MG63 (cell line): Measurements from ENCODE around the gene AHCYL1. TPM values are rescaled to one million over a fixed set of nuclear protein-coding genes. Genes with fewer than 3 reads are reported as not detected.

Experiments
- total RNA-seq: library from RNA; depleted of rRNA; stranded (reverse); fragments of >200 nt; shearing (Covaris generic); gene quantifications from 2 replicates; pipeline ENCODE4 v1.2.3, GENCODE V29; 2014; ENCODE audit warnings: low replicate concordance; rRNA removed

AHCYL1 gene
- total RNA-seq, 1 experiment from 2014 or later: 55.4 TPM

Other genes with a start within 250 kb of the AHCYL1 start
- 47.2 and 80.3 TPM in 2 replicates for gene GSTM3, start 243.7 kb upstream of the AHCYL1 start, total RNA-seq
- not detected in 2 replicates for gene EPS8L3, start 220.8 kb upstream of the AHCYL1 start, total RNA-seq
- gene CSF1, start 73.9 kb upstream of the AHCYL1 start, total RNA-seq: 155 and 224 TPM in 2 replicates
- 39.6 and 41.0 TPM in 2 replicates for gene STRIP1, start 49.9 kb downstream of the AHCYL1 start, total RNA-seq
- gene ALX3, start 85.9 kb downstream of the AHCYL1 start, total RNA-seq: 11.3 and 14.9 TPM in 2 replicates
- not detected in 2 replicates for gene UBL4B, start 127.7 kb downstream of the AHCYL1 start, total RNA-seq
- 1.1 and 1.2 TPM in 2 replicates for gene SLC6A17, start 165.7 kb downstream of the AHCYL1 start, total RNA-seq
- gene KCNC4, start 225.5 kb downstream of the AHCYL1 start, total RNA-seq: 3.1 and 4.4 TPM in 2 replicates